Activated CD4-positive, alpha-beta T cell treated with anti-CD3 and anti-CD28 coated beads, Interleukin-2, amount 10 ng/mL, durations not matched to agents 24 days and 14 days (primary cell): ENCODE results near the gene NUMBL. TPM values are rescaled to one million over a fixed set of nuclear protein-coding genes. Genes with fewer than 3 reads are reported as not detected.

Source experiments
- DNase-seq: peaks from one replicate; pipeline ENCODE4 v3.0.0; 2022
- H3K27ac Mint-ChIP-seq: one replicate; pipeline ENCODE4 v1.8.0; 2022; ENCODE audit warnings: mild to moderate bottlenecking, mixed read lengths
- H3K27me3 Mint-ChIP-seq: one replicate; pipeline ENCODE4 v1.8.0; 2022; ENCODE audit warnings: mixed read lengths
- H3K36me3 Mint-ChIP-seq: one replicate; pipeline ENCODE4 v1.8.0; 2022; ENCODE audit warnings: low read depth, mild to moderate bottlenecking, mixed read lengths
- H3K4me1 Mint-ChIP-seq: one replicate; pipeline ENCODE4 v1.8.0; 2021; ENCODE audit warnings: mixed read lengths
- H3K4me3 Mint-ChIP-seq: one replicate; pipeline ENCODE4 v1.8.0; 2022; ENCODE audit warnings: mild to moderate bottlenecking, moderate library complexity, mixed read lengths
- H3K9me3 Mint-ChIP-seq: one replicate; pipeline ENCODE4 v1.8.0; 2021; ENCODE audit warnings: mixed read lengths
- intact Hi-C: fragments of 100-400 bp; cut with micrococcal nuclease; formaldehyde crosslinking; loops from one replicate; pipeline ENCODE4 v1.15.1; 2023
- total RNA-seq: library from RNA; stranded (reverse); gene quantifications from 2 replicates; pipeline ENCODE4 v1.2.3, GENCODE V29; 2022

The NUMBL gene
- total RNA-seq, 1 donor from 2014 or later: 18.9 TPM

DNA sequence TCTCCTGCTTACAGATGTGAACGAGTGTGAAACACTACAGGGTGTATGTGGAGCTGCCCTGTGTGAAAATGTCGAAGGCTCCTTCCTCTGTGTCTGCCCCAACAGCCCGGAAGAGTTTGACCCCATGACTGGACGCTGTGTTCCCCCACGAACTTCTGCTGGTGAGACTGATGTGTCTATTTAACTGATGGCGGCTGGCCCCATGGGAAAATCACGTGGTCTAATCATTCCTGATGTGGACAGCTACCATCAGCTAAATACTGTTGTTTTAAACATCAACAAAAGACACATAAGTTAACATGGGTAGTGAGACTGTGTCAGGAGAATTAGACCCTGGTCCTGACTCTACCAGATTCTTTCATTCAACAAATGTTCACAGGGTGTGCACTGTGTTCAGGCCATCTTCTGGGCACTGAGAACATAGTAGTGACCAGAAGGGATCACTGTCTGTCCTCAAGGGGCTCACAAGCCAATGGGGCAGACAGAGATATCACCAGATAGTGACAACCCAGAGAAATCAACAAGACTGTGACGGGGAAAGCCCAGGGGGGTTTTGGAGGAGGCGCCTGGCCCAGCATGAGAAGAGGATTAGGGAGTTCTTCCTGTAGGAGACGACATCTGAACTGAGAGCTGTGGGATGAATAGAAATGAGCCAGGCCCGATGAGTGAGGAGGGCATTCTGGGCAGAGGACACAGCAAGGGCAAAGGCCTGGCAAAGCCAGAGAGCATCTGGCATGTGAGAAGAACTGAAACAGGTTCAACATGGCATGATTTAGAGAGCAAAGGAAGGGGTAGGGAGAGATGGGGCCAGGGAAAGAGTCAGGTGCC lies 70.9 kb downstream of the NUMBL start:
- Mint-ChIP-seq H3K4me3 (peak overlapping the region; percentile 13), H3K36me3 (peaks cover 56% of the 10 kb centered on the region)
- intact Hi-C loops: loop anchor here (10.0 kb wide), 2 partner anchors 95 to 335 kb away; partner anchors contain the start of genes AKT2, COQ8B and ITPKC

DNA sequence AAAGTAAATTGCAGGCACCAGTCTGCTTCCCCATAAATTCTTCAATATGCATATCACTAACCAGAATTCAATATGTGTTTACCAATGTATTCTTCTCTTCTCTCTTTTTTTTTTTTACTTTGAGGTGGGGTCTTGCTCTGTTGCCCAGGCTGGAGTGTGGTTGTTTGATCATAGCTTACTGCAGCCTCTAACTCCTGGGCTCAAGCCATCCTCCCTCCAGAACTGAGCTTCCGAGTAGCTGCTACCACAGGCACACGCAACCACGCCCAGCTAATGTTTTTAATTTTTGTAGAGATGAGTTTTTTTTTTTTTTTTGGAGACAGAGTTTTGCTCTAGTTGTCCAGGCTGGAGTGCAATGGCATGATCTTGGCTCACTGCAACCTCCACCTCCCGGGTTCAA lies 72.5 kb downstream of the NUMBL start:
- Mint-ChIP-seq H3K4me3 (no peak overlapping the region), H3K4me1 (peaks cover 32% of the 10 kb centered on the region), H3K9me3 (no peaks in the 10 kb centered on the region), H3K27me3 (no peaks in the 10 kb centered on the region), H3K27ac (peak overlapping the region; percentile 60), H3K36me3 (peaks cover 47% of the 10 kb centered on the region)
- intact Hi-C loops: loop anchor here (10.0 kb wide), 2 partner anchors 97 to 333 kb away; partner anchors contain the start of genes AKT2, COQ8B and ITPKC
- no peak for DNase-seq

More for the DNA sequence above, 70.9 kb downstream of the NUMBL start:
- DNase-seq: no peak
- no peaks in the 10 kb centered on the region for H3K9me3 Mint-ChIP-seq
- H3K27ac Mint-ChIP-seq: peak overlapping the region; percentile 66
- no peaks in the 10 kb centered on the region for H3K27me3 Mint-ChIP-seq
- H3K4me1 Mint-ChIP-seq: peaks cover 34% of the 10 kb centered on the region

DNA sequence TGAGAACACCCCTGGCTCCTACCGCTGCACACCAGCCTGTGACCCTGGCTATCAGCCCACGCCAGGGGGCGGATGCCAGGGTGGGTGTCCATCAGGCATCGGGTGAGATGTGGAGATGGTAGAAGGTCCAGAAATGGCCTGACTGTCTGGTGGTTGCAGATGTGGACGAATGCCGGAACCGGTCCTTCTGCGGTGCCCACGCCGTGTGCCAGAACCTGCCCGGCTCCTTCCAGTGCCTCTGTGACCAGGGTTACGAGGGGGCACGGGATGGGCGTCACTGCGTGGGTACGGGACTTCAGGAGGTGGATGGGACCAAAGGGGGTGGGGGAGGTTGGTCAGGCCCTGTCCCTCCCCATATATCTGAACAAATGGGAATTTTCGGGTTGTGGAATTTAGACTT lies 73.5 kb downstream of the NUMBL start:
- H3K27ac Mint-ChIP-seq: no peak overlapping the region
- H3K4me1 Mint-ChIP-seq: peaks cover 30% of the 10 kb centered on the region
- no peak overlapping the region for H3K4me3 Mint-ChIP-seq
- H3K9me3 Mint-ChIP-seq: no peaks in the 10 kb centered on the region
- H3K36me3 Mint-ChIP-seq: peaks cover 39% of the 10 kb centered on the region
- DNase-seq: no peak
- intact Hi-C loops: loop anchor here (10.0 kb wide), 2 partner anchors 98 to 332 kb away; partner anchors contain the start of genes AKT2, COQ8B and ITPKC
- H3K27me3 Mint-ChIP-seq: no peaks in the 10 kb centered on the region

DNA sequence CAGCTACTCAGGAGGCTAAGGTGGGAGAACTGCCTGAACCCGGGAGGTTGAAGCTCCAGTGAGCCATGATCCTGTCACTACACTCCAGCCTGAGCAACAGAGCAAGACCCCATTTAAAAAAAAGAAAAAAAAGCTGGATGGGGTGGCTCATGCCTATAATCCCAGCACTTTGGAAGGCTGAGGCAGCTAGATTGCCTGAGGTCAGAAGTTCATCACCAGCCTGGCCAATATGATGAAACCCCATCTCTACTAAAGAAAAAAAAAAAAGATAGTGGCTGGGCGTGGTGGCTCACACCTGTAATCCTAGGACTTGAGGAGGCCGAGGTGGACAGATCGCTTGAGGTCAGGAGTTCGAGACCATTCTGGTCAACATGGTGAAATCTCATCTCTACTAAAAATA lies 74.3 kb downstream of the NUMBL start:
- no peak for DNase-seq
- Mint-ChIP-seq H3K36me3 (peaks cover 32% of the 10 kb centered on the region), H3K27ac (peak overlapping the region; percentile 98), H3K4me1 (peaks cover 30% of the 10 kb centered on the region), H3K4me3 (no peak overlapping the region), H3K27me3 (no peaks in the 10 kb centered on the region), H3K9me3 (no peaks in the 10 kb centered on the region)
- intact Hi-C loops: loop anchor here (10.0 kb wide), 2 partner anchors 99 to 331 kb away; partner anchors contain the start of genes AKT2, COQ8B and ITPKC

Other genes with a start within 250 kb of the NUMBL start
- gene SERTAD3, start 246.3 kb downstream of the NUMBL start, total RNA-seq: 10.8 and 12.5 TPM in 2 replicates
- gene BLVRB, start 224.9 kb downstream of the NUMBL start, total RNA-seq: 7.5 and 10.6 TPM in 2 replicates
- 0.36 and 0.51 TPM in 2 replicates for gene SPTBN4, start 223.7 kb downstream of the NUMBL start, total RNA-seq
- 111 and 113 TPM in 2 replicates for gene SHKBP1, start 113.8 kb downstream of the NUMBL start, total RNA-seq
- 123 and 126 TPM in 2 replicates for gene LTBP4, start 89.3 kb downstream of the NUMBL start, total RNA-seq
- 32.5 and 33.4 TPM in 2 replicates for gene COQ8B, start 26.2 kb upstream of the NUMBL start, total RNA-seq
- gene ITPKC, start 26.5 kb upstream of the NUMBL start, total RNA-seq: 7.7 and 8.6 TPM in 2 replicates
- 8.6 and 9.4 TPM in 2 replicates for gene ACTMAP, start 59.8 kb upstream of the NUMBL start, total RNA-seq
- 268 and 273 TPM in 2 replicates for gene SNRPA, start 60.6 kb upstream of the NUMBL start, total RNA-seq
- gene MIA, start 84.9 kb upstream of the NUMBL start, total RNA-seq: 0.56 TPM in 1 of 2 replicates, not detected in the other
- 36.3 and 41.0 TPM in 2 replicates for gene RAB4B, start 87.6 kb upstream of the NUMBL start, total RNA-seq
- gene EGLN2, start 108.5 kb upstream of the NUMBL start, total RNA-seq: 88.9 and 94.4 TPM in 2 replicates
- not detected in 2 replicates for gene CYP2A6, start 159.8 kb upstream of the NUMBL start, total RNA-seq
- not detected in 2 replicates for gene CYP2A7, start 191.6 kb upstream of the NUMBL start, total RNA-seq